Measurements from ENCODE around the gene PPL. TPM values are rescaled to one million over a fixed set of nuclear protein-coding genes. Genes with fewer than 3 reads are reported as not detected.

The PPL gene
- total RNA-seq, 1 donor from 2014 or later: 705 TPM

DNA sequence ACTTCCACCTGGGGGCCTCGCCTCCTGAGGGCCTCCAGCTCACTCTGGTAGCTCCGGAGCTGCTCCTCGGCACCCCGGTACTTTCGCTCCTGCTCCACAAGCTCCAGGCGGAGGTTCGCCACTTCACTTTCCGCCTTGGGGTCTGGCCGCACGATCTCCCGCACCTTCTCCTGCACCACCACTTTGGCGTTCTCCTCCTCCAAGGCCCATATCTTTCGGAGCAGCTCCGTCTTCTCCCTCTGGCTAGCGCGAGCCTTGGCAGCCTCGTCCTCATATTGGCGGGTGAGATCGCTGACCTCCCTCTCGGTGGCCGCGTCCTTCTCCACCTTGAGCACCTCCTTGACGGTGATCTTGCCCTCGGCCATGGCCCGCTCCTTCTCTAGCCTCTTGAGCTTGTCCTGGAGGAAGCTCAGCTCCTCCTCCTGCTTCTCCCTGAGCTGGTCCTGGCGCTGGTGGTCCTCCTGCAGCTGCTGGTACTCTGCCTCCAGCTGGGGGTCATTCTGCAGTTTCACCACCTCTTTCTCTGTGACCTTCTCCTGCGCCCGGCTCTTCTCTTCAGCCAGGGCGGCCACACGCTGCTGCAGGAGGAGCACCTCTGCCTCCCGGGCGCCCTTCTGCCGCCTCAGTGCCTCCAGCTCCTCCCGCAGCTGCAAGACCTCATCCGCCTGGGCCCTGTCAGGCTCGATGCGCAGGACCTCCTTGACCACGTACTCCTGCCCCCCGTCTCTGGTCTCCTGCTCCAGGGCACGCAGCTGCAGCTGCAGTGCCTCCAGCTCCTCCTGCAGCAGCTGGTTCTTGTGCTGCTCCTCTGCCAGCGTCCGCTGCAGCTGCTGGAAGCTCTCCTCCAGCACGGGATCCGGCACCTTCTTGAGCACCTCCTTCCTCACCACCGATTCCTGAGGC lies 51.7 kb downstream of the PPL start:
- ATAC-seq: no peak

- ATAC-seq: no peak
Measured at GRCh38 chr16:4884209-4884608, 52.7 kb downstream of the PPL start.

- ATAC-seq: no peak
Measured at GRCh38 chr16:4883501-4883900, 53.4 kb downstream of the PPL start.

GRCh38 chr16:4882633-4883285 lies 54.2 kb downstream of the PPL start:
- ATAC-seq: peak; percentile 6

DNA sequence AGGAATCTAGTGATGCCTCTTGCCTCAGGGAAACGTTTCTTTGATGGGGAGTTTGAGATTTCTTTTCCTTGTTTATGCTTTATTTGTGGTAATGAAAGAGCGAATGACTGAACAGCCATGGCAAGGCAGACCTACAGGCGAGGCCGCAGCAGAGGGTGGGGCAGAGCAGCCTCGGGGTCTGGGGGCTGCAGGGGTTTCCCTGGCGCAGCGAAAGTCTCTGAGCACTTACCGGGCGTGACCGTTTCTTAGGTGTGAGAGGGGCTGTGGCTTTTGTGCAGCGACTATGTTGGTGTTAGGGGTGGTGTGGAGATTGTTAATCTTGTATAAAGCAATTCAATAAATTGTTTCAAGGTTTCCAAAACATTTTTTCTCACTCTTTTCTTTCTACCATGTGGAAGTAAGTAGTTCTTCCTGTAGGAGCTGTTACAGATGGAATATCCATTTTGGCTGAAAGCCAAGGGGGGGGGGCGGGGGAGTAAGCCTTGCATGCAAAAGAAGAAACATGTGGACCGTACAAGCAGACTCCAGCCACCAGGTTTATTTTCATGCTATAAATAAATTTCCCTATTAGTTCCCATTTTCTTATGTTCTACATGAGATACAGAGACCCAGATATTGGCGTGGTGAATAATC lies 54.8 kb downstream of the PPL start:
- no peak for ATAC-seq

- ATAC-seq: peak; percentile 4
Measured at GRCh38 chr16:4880006-4880580, 56.9 kb downstream of the PPL start.

- ATAC-seq: no peak
Measured at GRCh38 chr16:4879049-4879448, 57.9 kb downstream of the PPL start.

DNA sequence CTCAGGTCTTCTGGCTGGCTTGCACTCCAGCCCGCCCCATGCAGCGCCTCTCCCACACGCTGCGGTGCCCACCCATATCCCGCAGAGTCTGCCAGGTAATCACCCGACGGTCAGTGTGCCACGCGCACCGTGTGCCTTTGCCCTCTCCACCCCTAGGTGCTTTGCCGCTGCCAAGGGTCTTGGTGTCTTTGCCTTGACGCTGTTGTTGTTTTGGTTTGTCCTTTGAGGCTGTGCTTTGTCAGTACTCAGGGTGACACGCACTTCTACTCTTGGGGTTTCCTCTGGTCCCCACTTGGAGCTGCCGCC lies 59.6 kb downstream of the PPL start:
- ATAC-seq: peak; percentile 11

DNA sequence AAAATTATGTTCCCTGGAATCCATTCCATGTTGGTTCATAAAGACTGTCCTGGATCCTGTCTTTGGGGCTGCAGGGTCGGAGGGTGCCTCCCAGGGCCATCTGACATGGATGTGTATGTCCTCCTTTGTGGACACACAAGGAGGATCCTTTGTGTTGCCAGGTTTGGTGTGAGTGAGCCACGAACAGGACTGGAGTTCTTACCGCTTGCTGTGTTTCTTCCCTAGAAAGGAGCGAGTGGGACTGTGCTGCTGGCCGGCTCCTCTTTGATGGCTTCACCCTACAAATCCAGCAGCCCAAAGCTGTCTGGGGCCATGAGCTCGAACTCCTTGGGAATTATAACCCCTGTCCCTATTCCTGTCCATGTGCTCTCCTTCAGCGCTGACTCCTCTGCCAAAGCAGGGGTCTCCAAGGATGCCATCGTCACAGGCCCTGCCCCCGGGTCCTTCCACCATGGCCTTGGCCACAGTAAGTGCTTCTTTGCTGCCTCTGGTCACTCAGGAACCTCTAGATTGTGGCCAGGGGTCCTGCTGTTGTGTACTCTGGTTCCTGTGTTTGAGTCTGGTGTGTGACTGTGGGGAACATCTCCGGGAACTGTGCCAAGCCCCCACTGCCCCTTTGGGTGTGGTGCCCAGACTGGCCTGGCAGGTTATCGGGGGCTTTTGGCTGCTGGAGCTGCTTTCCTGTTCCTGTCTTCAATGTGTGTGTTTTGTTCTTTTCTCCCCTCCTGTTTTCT lies 60.1 kb downstream of the PPL start:
- ATAC-seq: peak; percentile 5

GRCh38 chr16:4874666-4875065 lies 62.3 kb downstream of the PPL start:
- no peak for ATAC-seq

GRCh38 chr16:4873091-4873490 lies 63.9 kb downstream of the PPL start:
- no peak for ATAC-seq

- no peak for ATAC-seq
Measured at GRCh38 chr16:4871071-4871470, 65.9 kb downstream of the PPL start.

DNA sequence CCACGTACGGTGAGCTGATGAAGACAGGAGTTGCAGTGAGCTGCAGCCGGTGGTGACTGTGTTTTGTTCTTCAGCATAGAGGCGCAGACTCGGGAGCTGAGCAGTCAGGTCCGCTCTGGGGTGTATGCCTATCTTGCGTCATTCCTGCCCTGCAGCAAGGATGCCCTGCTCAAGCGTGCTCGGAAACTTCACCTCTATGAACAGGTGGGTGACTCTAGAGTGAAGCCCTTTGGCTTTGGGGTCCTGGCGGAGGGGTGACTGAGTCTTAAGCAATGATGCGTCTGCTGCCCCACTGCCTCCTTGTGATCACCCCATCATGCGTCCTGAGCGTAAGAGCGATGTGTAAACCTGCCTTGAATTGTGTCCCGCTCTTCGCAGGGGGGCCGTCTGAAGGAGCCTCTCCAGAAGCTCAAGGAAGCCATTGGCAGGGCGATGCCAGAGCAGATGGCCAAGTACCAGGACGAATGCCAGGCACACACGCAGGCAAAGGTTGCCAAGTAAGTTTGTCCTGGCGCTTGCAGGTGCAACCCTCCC lies 66.7 kb downstream of the PPL start:
- ATAC-seq: peak; percentile 34

GRCh38 chr16:4869147-4869805 lies 67.7 kb downstream of the PPL start:
- peak; percentile 66 for ATAC-seq

GRCh38 chr16:4868535-4868934 lies 68.4 kb downstream of the PPL start:
- ATAC-seq: no peak

DNA sequence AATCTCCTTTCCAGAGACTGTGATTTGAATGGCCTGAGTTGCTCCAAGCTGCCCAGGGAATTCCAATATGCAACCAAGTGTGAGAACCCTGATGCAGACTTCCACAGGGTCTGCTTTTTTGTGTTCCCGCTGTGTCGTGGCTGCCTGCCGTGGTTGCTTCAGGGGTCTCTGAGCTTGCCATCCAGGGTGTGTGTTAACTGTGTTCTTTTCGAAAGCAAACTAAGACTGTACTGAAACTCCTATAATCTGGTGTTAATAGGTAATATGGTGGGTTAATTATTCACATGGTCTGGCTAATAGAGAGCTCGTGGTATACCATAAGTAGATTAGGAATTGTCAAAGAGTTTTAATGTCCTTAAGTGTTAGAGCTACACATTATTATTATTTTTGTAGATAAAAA lies 68.9 kb downstream of the PPL start:
- no peak for ATAC-seq

- ATAC-seq: no peak
Measured at GRCh38 chr16:4866586-4866985, 70.4 kb downstream of the PPL start.

DNA sequence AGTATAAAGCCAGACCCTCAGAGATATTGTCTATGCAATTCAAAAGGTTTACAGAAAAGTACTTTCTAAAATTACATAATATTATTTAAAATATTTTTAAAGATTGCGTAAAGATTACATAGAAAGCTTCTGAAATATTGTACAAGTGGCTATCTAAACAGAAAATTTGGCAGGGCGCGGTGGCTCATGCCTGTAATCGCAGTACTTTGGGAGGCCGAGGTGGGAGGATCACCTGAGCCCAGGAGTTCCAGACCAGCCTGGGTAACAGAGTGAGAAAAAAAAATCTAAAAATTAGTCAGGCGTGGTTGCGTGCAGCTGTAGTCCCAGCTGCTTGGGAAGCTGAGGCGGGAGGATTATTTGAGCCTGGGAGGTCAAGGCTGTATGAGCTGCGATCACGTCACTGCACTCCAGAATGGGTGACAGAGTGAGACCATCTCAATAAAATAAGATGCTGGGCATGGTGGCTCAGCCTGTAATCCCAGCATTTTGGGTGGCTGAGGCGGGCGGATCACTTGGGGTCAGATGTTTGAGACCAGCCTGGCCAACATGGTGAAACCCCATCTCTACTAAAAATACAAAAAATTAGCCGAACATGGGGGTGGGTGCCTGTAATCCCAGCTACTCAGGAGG lies 71.6 kb downstream of the PPL start:
- ATAC-seq: no peak

GRCh38 chr16:4864728-4865127 lies 72.2 kb downstream of the PPL start:
- no peak for ATAC-seq

DNA sequence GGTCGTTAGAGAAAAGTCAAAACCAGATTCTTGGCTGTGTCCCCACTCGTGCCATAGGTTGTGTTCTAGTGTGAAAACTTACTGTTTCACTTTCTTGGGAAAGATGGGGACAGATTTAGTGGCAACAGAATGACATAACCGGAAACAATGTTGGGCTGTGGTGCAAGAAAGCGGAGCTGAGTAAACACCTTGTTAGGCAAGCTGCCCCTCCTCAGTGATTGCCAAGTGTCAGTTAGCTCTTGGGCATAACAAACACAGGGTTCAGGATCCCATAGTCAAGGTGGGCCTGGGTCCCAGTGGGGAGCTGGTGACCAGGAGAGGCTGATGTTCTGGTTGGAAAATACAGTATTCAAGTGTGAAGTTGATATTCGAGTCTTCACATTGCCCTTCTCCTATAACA lies 74.3 kb downstream of the PPL start:
- ATAC-seq: no peak

- no peak for ATAC-seq
Measured at GRCh38 chr16:4860727-4861342, 76.1 kb downstream of the PPL start.

Measured in esophagus mucosa (tissue), 1 donor.